NB4 (cell line): ENCODE data around the gene PECR.

ENCODE experiments used
- CTCF ChIP-seq: IDR thresholded peaks from one replicate; pipeline ENCODE4 v1.5.1; 2012; ENCODE audit warnings: low read depth, low read length
- MAX ChIP-seq: IDR thresholded peaks from 2 replicates; pipeline ENCODE4 v1.6.1; 2011; ENCODE audit warnings: low read depth, low read length

GRCh38 chr2:216086207-216086893, 4.7 kb upstream of the PECR start:
- no peak for TF ChIP-seq MAX
- TF ChIP-seq CTCF: no peak
